Transverse colon (tissue), 3 donors: ENCODE measurements around the gene GUCY1B1.

Experiments
- POLR2A ChIP-seq: fragments of 450-650 bp; IDR thresholded peaks from one replicate; pipeline ENCODE4 v1.6.1; 2016; ENCODE audit warnings: antibody characterized with exemption, mild to moderate bottlenecking, moderate library complexity
- TF ChIP-seq, protein P1 (sequence below), 5 experiments: fragments of 200-600 bp in 3 of 5; fragments of 450-650 bp in 2 of 5; sonication (generic) in 3 of 5; IDR thresholded peaks; 1 replicate in 2 of 5; 2 replicates in 3 of 5; pipeline ENCODE4 v1.5.1; 2016 to 2017; ENCODE audit warnings: antibody characterized with exemption in 5 of 5, inconsistent platforms in 3 of 5, mild to moderate bottlenecking in 2 of 5, moderate library complexity in 1 of 5

DNA sequence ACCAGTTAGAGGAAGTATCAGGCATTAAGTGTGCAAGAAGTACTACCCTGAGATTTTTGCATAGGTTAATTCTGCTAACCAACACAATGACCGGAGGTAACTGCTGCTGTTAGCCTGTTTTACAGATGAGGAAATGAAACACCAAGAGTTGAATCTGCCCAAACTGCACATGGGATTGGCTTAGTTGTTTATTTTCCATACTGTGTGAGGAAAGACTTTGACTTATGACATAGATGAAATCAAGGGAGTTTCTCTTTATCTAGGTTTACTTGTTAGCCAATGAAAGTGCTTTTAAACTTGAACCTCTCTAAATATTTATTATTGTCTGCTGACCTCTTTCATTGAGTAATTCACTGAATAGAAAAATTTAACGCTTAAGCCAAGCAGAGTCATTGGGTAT, 10.3 kb downstream of the GUCY1B1 start:
- TF ChIP-seq, protein P1, sequence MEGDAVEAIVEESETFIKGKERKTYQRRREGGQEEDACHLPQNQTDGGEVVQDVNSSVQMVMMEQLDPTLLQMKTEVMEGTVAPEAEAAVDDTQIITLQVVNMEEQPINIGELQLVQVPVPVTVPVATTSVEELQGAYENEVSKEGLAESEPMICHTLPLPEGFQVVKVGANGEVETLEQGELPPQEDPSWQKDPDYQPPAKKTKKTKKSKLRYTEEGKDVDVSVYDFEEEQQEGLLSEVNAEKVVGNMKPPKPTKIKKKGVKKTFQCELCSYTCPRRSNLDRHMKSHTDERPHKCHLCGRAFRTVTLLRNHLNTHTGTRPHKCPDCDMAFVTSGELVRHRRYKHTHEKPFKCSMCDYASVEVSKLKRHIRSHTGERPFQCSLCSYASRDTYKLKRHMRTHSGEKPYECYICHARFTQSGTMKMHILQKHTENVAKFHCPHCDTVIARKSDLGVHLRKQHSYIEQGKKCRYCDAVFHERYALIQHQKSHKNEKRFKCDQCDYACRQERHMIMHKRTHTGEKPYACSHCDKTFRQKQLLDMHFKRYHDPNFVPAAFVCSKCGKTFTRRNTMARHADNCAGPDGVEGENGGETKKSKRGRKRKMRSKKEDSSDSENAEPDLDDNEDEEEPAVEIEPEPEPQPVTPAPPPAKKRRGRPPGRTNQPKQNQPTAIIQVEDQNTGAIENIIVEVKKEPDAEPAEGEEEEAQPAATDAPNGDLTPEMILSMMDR (IDR thresholded peaks at IDR 0.05): no peak
- TF ChIP-seq POLR2A: no peak
